Psoas muscle (tissue), 8 donors: ENCODE measurements around the gene RHBDD2. TPM values are rescaled to one million over a fixed set of nuclear protein-coding genes. Genes with fewer than 3 reads are reported as not detected.
A peak's percentile ranks its signal among the peaks of the same experiment; 100 is the strongest.

Experiments used
- ATAC-seq, 4 donors: fragments of 200-7000 bp; cut with Tn5 transposase; one replicate each; pipeline ENCODE4 v1.9.1; 2020; ENCODE audit warnings: moderate library complexity in 3 of 4, mild to moderate bottlenecking in 2 of 4
- DNase-seq, 2 donors: peaks; one replicate each; pipeline ENCODE4 v3.0.0-alpha.2; 2020
- H3K27ac ChIP-seq: fragments of 200-600 bp; one replicate; pipeline ENCODE4 v1.8.0; 2022
- H3K27me3 ChIP-seq, 3 donors: fragments of 200-600 bp in 1 of 3; one replicate each; pipeline versions ENCODE4 v1.6.1 to v1.8.0; 2013 to 2022; ENCODE audit warnings: low read length in 2 of 3, mild to moderate bottlenecking in 2 of 3, moderate library complexity in 1 of 3; ENCODE audit not compliant: insufficient read depth in 3 of 3
- H3K36me3 ChIP-seq, 2 donors: fragments of 200-600 bp in 1 of 2; one replicate each; pipeline versions ENCODE4 v1.6.1 to v1.8.0; 2013 to 2022; ENCODE audit warnings: low read depth in 1 of 2, mild to moderate bottlenecking in 1 of 2, moderate library complexity in 1 of 2; ENCODE audit not compliant: insufficient read depth in 1 of 2
- H3K4me1 ChIP-seq: fragments of 200-600 bp; one replicate; pipeline ENCODE4 v1.8.0; 2022
- H3K4me3 ChIP-seq: fragments of 200-600 bp; one replicate; pipeline ENCODE4 v1.8.0; 2022; ENCODE audit warnings: mild to moderate bottlenecking
- H3K9me3 ChIP-seq: fragments of 200-600 bp; one replicate; pipeline ENCODE4 v1.8.0; 2022
- CTCF ChIP-seq: fragments of 200-600 bp; IDR thresholded peaks from one replicate; pipeline ENCODE4 v1.8.0; 2022; ENCODE audit warnings: antibody characterized with exemption
- WGBS, 3 donors: extraction: QIAGEN DNeasy Blood & Tissue Kit; methylation state at CpG; one replicate each; pipeline versions ENCODE4 v1.1.6 to v1.1.7; 2013; 5-methylcytosine and 5-hydroxymethylcytosine counted together
- intact Hi-C, 2 donors: fragments of 100-400 bp; cut with DNase I; formaldehyde crosslinking; loops; one replicate each; pipeline versions ENCODE4 v1.11.0 to v1.14.2; 2022
- polyA plus RNA-seq, 3 donors: library from polyadenylated mRNA; stranded (reverse); fragments of 200-250 nt; gene quantifications; one replicate each; pipeline ENCODE4 v1.2.3, GENCODE V29; 2013
- total RNA-seq, 4 donors: library from RNA; stranded (reverse); fragmentation: NEBNext Ultra II Directional in 2 of 4; extraction: Animal tissue kit (Norgen Biotek cat#: 25700) in 2 of 4; gene quantifications; one replicate each; pipeline versions ENCODE4 v1.2.1 to v1.2.4, GENCODE V29; 2021 to 2023
- donor health status: healthy with polysubstance abuse.
- donor health status: DM: no; HTN: no; CAD: no; lungs with moderate emphysema.
- donor health status: Bipolar disorder and iron deficiency.
- donor health status: healthy.
- donor health status: DM: yes; HTN: yes; CAD: no.
- donor health status: DM: no; HTN: no; CAD: no.
- donor health status: DM: no; HTN: no; CAD: no.
- donor health status: DM: yes; HTN: yes; CAD: no.

Gene RHBDD2
- total and polyA plus RNA-seq, 7 donors: 18.3 to 38.9 (median 30.4) TPM

DNA sequence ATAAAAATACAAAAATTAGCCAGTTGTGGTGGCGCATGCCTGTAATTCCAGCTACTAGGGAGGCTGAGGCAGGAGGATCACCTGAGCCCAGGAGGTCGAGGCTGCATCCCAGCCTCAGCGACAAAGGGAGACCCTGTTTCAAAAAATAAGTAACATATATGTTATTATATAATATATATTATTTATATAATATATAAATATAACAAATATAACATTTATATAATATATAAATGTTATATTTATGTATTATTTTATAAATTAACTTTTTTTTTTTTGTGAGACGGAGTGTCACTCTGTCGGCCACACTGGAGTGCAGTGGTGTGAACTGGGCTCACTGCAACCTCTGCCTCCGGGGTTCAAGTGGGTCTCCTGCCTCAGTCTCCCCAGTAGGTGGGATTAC is 34.6 kb downstream of the RHBDD2 start:
- no peak for ATAC-seq
- no peak for DNase-seq
- Histone ChIP-seq H3K27ac (no peak overlapping the region), H3K4me3 (no peak overlapping the region), H3K4me1 (peaks cover 17% of the 10 kb centered on the region), H3K27me3 (no peaks in the 10 kb centered on the region), H3K36me3 (no peaks in the 10 kb centered on the region), H3K9me3 (no peaks in the 10 kb centered on the region)
- 97 to 99% (median 98%) methylated on average over 6 of the region's 6 CpGs for WGBS, 3 donors
- TF ChIP-seq CTCF: no peak
- intact Hi-C loops: no loop called here

DNA sequence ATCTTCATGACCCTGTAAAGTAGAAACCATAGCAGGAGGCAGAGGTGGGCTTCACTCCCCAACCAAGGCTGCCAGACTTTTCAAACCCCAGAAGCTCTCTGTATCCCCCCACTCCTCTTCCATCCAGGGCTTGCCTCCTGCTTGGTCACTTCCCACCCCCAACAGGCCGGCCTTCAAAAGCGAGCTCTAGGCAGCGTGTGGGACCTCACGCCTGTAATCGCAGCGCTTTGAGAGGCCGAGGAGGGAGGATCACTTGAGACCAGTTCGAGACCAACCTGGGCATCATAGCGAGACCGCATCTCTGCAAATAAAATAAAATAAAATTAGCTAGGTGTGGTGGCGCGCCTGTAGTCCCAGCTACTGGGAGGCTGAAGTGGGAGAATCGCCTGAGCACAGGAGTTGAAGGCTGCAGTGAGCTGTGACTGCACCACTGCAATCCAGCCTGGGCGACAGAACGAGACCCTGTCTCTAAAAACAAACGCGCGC is 35.4 kb downstream of the RHBDD2 start:
- H3K4me1 ChIP-seq: peaks cover 24% of the 10 kb centered on the region
- DNase-seq: no peak
- no peaks in the 10 kb centered on the region for H3K36me3 ChIP-seq
- no peak for TF ChIP-seq CTCF
- 30 to 35% (median 31%) methylated on average over 18 of the region's 18 CpGs for WGBS, 3 donors
- peak in 1 of 4 donors; percentile 1 for ATAC-seq
- intact Hi-C loops: no loop called here
- no peaks in the 10 kb centered on the region for H3K9me3 ChIP-seq
- peak overlapping the region; percentile 83 for H3K27ac ChIP-seq
- H3K4me3 ChIP-seq: peak overlapping the region; percentile 98
- H3K27me3 ChIP-seq: no peaks in the 10 kb centered on the region

GRCh38 chr7:75914655-75915415 is 36.0 kb downstream of the RHBDD2 start, which contains the start of gene POR:
POR (plus strand) TSS chr7:75915155; CDS start chr7:75954002, 38,847 bp downstream.
- Histone ChIP-seq H3K27me3 (no peaks in the 10 kb centered on the region), H3K27ac (peak within 1 kb of the TSS; percentile 83), H3K4me3 (peak within 1 kb of the TSS; percentile 98), H3K36me3 (no peaks in the 10 kb centered on the region), H3K9me3 (no peaks in the 10 kb centered on the region), H3K4me1 (peaks cover 29% of the 10 kb centered on the region)
- 0 to 1% (median 0%) methylated on average over 47 to 82 of the region's 82 CpGs for WGBS, 3 donors
- DNase-seq: peak; percentile 96 to 97
- TF ChIP-seq CTCF: peak; percentile 19
- intact Hi-C loops: loop anchor here (1.0 to 5.0 kb wide), 3 partner anchors 38 to 79 kb away; partner anchors contain the start of genes RHBDD2 (in 1 of the 2) and TMEM120A (in 1 of the 2)
- ATAC-seq: peak; percentile 97 to 100 (median 98)

- Histone ChIP-seq H3K27ac (peak overlapping the region; percentile 83), H3K4me1 (peaks cover 36% of the 10 kb centered on the region), H3K36me3 (no peaks in the 10 kb centered on the region), H3K27me3 (no peaks in the 10 kb centered on the region), H3K4me3 (peak overlapping the region; percentile 98), H3K9me3 (no peaks in the 10 kb centered on the region)
- TF ChIP-seq CTCF: no peak
- 0 to 1% (median 1%) methylated on average over 29 to 32 of the region's 32 CpGs for WGBS, 3 donors
- ATAC-seq (peak in 3 of 4 donors; percentile 12 to 28 (median 13)), DNase-seq (peak; percentile 31 to 62)
- intact Hi-C loops: loop anchor here (1.0 to 5.0 kb wide), 3 partner anchors 38 to 79 kb away; partner anchors contain the start of genes RHBDD2 (in 1 of the 2) and TMEM120A (in 1 of the 2)
These were observed 36.8 kb downstream of the RHBDD2 start for GRCh38 chr7:75915416-75916156.
